WTC11 (cell line): ENCODE data around the gene AGXT. TPM values are rescaled to one million over a fixed set of nuclear protein-coding genes. Genes with fewer than 3 reads are reported as not detected.

Source experiments
- ATAC-seq: fragments of 200-7000 bp; cut with Tn5 transposase; 2 replicates; pipeline ENCODE4 v1.10.0; 2021; ENCODE audit warnings: mild to moderate bottlenecking, moderate library complexity
- CTCF ChIA-PET: fragments of 300-600 bp; sonication (Branson Sonifier 250); formaldehyde crosslinking; loops from one replicate; lab custom pipeline; 2021; ENCODE audit warnings: antibody characterized with exemption; lab: Charles Lee
- POLR2A ChIA-PET: fragments of 350-600 bp; sonication (Branson Sonifier 250); formaldehyde crosslinking; loops from one replicate; lab custom pipeline; 2021; ENCODE audit warnings: antibody characterized with exemption; lab: Charles Lee
- DNase-seq: peaks from one replicate; pipeline ENCODE4 v3.0.0; 2021; ENCODE audit warnings: low spot score
- H3K27ac Mint-ChIP-seq: 2 replicates; pipeline ENCODE4 v1.8.0; 2021; ENCODE audit warnings: mixed read lengths
- H3K27me3 Mint-ChIP-seq: 2 replicates; pipeline ENCODE4 v1.8.0; 2021; ENCODE audit warnings: low read depth, mild to moderate bottlenecking, moderate library complexity, mixed read lengths
- H3K36me3 Mint-ChIP-seq: 2 replicates; pipeline ENCODE4 v1.8.0; 2021; ENCODE audit warnings: mixed read lengths
- H3K4me1 Mint-ChIP-seq: 2 replicates; pipeline ENCODE4 v1.8.0; 2022; ENCODE audit warnings: mixed read lengths
- H3K4me3 Mint-ChIP-seq: 2 replicates; pipeline ENCODE4 v1.8.0; 2021; ENCODE audit warnings: mild to moderate bottlenecking, moderate library complexity, mixed read lengths
- H3K9me3 Mint-ChIP-seq: 2 replicates; pipeline ENCODE4 v1.8.0; 2021; ENCODE audit warnings: mixed read lengths
- AR ChIP-seq: fragments of 250-450 bp; sonication (Bioruptor Pico); IDR thresholded peaks from 2 replicates; pipeline ENCODE4 v1.9.0; 2021; ENCODE audit warnings: mild to moderate bottlenecking
- E2F4 ChIP-seq: sonication (generic); formaldehyde crosslinking; IDR thresholded peaks from 2 replicates; pipeline ENCODE4 v1.8.1; 2022; ENCODE audit warnings: low read depth, mild to moderate bottlenecking, moderate library complexity, missing genetic modification reagents, borderline replicate concordance
- ELF4 ChIP-seq: sonication (generic); formaldehyde crosslinking; IDR thresholded peaks from 2 replicates; pipeline ENCODE4 v1.8.1; 2022; ENCODE audit warnings: low read depth, mild to moderate bottlenecking, moderate library complexity, missing genetic modification reagents
- FOXP1 ChIP-seq: sonication (generic); formaldehyde crosslinking; IDR thresholded peaks from 2 replicates; pipeline ENCODE4 v1.8.0; 2022; ENCODE audit warnings: missing genetic modification reagents, mild to moderate bottlenecking, moderate library complexity, borderline replicate concordance
- IRF2 ChIP-seq: sonication (generic); formaldehyde crosslinking; IDR thresholded peaks from 2 replicates; pipeline ENCODE4 v1.8.0; 2022; ENCODE audit warnings: low read depth, missing genetic modification reagents, borderline replicate concordance
- KAT7 ChIP-seq: sonication (generic); formaldehyde crosslinking; IDR thresholded peaks from 2 replicates; pipeline ENCODE4 v1.8.1; 2023; ENCODE audit warnings: missing genetic modification reagents, mild to moderate bottlenecking, borderline replicate concordance
- NR1H2 ChIP-seq: sonication (generic); formaldehyde crosslinking; IDR thresholded peaks from 2 replicates; pipeline ENCODE4 v1.9.0; 2021; ENCODE audit warnings: mild to moderate bottlenecking, moderate library complexity, missing genetic modification reagents
- SOX15 ChIP-seq: fragments of 250-450 bp; sonication (Bioruptor Pico); IDR thresholded peaks from 2 replicates; pipeline ENCODE4 v1.9.0; 2021; ENCODE audit warnings: mild to moderate bottlenecking
- STAT6 ChIP-seq: sonication (generic); formaldehyde crosslinking; conservative IDR thresholded peaks from 2 replicates; pipeline ENCODE4 v1.8.1; 2023; ENCODE audit warnings: mild to moderate bottlenecking, low read depth, missing genetic modification reagents, moderate library complexity
- TCF7 ChIP-seq: sonication (generic); formaldehyde crosslinking; IDR thresholded peaks from 2 replicates; pipeline ENCODE4 v1.8.0; 2022; ENCODE audit warnings: mild to moderate bottlenecking, low read depth, missing genetic modification reagents, moderate library complexity
- ZNF138 ChIP-seq: sonication (generic); formaldehyde crosslinking; conservative IDR thresholded peaks from 2 replicates; pipeline ENCODE4 v1.8.1; 2022; ENCODE audit warnings: mild to moderate bottlenecking, moderate library complexity, missing genetic modification reagents
- ZNF671 ChIP-seq: fragments of 250-450 bp; sonication (Bioruptor Pico); IDR thresholded peaks from 2 replicates; pipeline ENCODE4 v1.8.0; 2021; ENCODE audit warnings: mild to moderate bottlenecking
- total RNA-seq: library from RNA; stranded (reverse); gene quantifications from 3 replicates; pipeline ENCODE4 v1.2.3, GENCODE V29; 2021
- TF ChIP-seq, protein P1 (sequence below): sonication (generic); formaldehyde crosslinking; IDR thresholded peaks from 2 replicates; pipeline ENCODE4 v1.8.1; 2023; ENCODE audit warnings: mild to moderate bottlenecking, moderate library complexity, missing genetic modification reagents
- TF ChIP-seq, protein P2 (sequence below): sonication (generic); formaldehyde crosslinking; IDR thresholded peaks from 2 replicates; pipeline ENCODE4 v1.8.0; 2023; ENCODE audit warnings: missing genetic modification reagents, mild to moderate bottlenecking, borderline replicate concordance
- TF ChIP-seq, protein P3 (sequence below): sonication (generic); formaldehyde crosslinking; IDR thresholded peaks from 2 replicates; pipeline ENCODE4 v1.8.0; 2023; ENCODE audit warnings: mild to moderate bottlenecking, missing genetic modification reagents

AGXT gene
- total RNA-seq, 1 experiment from 2014 or later: 0.24 TPM

GRCh38 chr2:240911641-240912265 lies 43.1 kb downstream of the AGXT start:
- no peak for DNase-seq
- ChIA-PET POLR2A (interaction anchor here (0.5 kb wide), 1 partner anchor 1682 kb away, joined by 4 read pairs; no protein-coding TSS in a partner anchor), CTCF (no interaction called here)
- no peak overlapping the region for H3K4me3 Mint-ChIP-seq
- ATAC-seq: no peak
- TF ChIP-seq IRF2 (CRISPR knock-in tag) (no peak), FOXP1 (no peak), KAT7 (CRISPR knock-in tag) (no peak), ELF4 (no peak), NR1H2 (CRISPR knock-in tag) (no peak), E2F4 (no peak), AR (CRISPR knock-in tag) (no peak)
- TF ChIP-seq, protein P1, sequence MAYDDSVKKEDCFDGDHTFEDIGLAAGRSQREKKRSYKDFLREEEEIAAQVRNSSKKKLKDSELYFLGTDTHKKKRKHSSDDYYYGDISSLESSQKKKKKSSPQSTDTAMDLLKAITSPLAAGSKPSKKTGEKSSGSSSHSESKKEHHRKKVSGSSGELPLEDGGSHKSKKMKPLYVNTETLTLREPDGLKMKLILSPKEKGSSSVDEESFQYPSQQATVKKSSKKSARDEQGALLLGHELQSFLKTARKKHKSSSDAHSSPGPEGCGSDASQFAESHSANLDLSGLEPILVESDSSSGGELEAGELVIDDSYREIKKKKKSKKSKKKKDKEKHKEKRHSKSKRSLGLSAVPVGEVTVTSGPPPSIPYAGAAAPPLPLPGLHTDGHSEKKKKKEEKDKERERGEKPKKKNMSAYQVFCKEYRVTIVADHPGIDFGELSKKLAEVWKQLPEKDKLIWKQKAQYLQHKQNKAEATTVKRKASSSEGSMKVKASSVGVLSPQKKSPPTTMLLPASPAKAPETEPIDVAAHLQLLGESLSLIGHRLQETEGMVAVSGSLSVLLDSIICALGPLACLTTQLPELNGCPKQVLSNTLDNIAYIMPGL (CRISPR knock-in tag): no peak
- TF ChIP-seq, all 79 proteins: peak for 0
- Mint-ChIP-seq H3K27me3 (peaks cover 6% of the 10 kb centered on the region), H3K36me3 (no peaks in the 10 kb centered on the region), H3K9me3 (no peaks in the 10 kb centered on the region), H3K27ac (no peak overlapping the region), H3K4me1 (no peaks in the 10 kb centered on the region)

- no peak overlapping the region for H3K27ac Mint-ChIP-seq
- no peak for ATAC-seq
- ChIA-PET CTCF (interaction anchor here (1.0 to 4.3 kb wide), 10 partner anchors 8 to 236 kb away, joined by 4 to 38 read pairs (median 10); partner anchors contain the start of genes MAB21L4 and PASK), POLR2A (interaction anchor here (0.6 kb wide), 1 partner anchor 210 kb away, joined by 3 read pairs; no protein-coding TSS in a partner anchor)
- H3K4me1 Mint-ChIP-seq: no peaks in the 10 kb centered on the region
- H3K4me3 Mint-ChIP-seq: no peak overlapping the region
- H3K9me3 Mint-ChIP-seq: no peaks in the 10 kb centered on the region
- no peaks in the 10 kb centered on the region for H3K36me3 Mint-ChIP-seq
- DNase-seq: no peak
- H3K27me3 Mint-ChIP-seq: peaks cover 6% of the 10 kb centered on the region
- TF ChIP-seq ZNF138 (CRISPR knock-in tag): no peak
- no peak for TF ChIP-seq TCF7 (CRISPR knock-in tag)
- TF ChIP-seq SOX15: no peak
- TF ChIP-seq STAT6 (CRISPR knock-in tag): no peak
- TF ChIP-seq ZNF671 (CRISPR knock-in tag): no peak
- TF ChIP-seq FOXP1: no peak
- TF ChIP-seq, protein P2, sequence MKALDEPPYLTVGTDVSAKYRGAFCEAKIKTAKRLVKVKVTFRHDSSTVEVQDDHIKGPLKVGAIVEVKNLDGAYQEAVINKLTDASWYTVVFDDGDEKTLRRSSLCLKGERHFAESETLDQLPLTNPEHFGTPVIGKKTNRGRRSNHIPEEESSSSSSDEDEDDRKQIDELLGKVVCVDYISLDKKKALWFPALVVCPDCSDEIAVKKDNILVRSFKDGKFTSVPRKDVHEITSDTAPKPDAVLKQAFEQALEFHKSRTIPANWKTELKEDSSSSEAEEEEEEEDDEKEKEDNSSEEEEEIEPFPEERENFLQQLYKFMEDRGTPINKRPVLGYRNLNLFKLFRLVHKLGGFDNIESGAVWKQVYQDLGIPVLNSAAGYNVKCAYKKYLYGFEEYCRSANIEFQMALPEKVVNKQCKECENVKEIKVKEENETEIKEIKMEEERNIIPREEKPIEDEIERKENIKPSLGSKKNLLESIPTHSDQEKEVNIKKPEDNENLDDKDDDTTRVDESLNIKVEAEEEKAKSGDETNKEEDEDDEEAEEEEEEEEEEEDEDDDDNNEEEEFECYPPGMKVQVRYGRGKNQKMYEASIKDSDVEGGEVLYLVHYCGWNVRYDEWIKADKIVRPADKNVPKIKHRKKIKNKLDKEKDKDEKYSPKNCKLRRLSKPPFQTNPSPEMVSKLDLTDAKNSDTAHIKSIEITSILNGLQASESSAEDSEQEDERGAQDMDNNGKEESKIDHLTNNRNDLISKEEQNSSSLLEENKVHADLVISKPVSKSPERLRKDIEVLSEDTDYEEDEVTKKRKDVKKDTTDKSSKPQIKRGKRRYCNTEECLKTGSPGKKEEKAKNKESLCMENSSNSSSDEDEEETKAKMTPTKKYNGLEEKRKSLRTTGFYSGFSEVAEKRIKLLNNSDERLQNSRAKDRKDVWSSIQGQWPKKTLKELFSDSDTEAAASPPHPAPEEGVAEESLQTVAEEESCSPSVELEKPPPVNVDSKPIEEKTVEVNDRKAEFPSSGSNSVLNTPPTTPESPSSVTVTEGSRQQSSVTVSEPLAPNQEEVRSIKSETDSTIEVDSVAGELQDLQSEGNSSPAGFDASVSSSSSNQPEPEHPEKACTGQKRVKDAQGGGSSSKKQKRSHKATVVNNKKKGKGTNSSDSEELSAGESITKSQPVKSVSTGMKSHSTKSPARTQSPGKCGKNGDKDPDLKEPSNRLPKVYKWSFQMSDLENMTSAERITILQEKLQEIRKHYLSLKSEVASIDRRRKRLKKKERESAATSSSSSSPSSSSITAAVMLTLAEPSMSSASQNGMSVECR (CRISPR knock-in tag): no peak
- TF ChIP-seq, protein P3, sequence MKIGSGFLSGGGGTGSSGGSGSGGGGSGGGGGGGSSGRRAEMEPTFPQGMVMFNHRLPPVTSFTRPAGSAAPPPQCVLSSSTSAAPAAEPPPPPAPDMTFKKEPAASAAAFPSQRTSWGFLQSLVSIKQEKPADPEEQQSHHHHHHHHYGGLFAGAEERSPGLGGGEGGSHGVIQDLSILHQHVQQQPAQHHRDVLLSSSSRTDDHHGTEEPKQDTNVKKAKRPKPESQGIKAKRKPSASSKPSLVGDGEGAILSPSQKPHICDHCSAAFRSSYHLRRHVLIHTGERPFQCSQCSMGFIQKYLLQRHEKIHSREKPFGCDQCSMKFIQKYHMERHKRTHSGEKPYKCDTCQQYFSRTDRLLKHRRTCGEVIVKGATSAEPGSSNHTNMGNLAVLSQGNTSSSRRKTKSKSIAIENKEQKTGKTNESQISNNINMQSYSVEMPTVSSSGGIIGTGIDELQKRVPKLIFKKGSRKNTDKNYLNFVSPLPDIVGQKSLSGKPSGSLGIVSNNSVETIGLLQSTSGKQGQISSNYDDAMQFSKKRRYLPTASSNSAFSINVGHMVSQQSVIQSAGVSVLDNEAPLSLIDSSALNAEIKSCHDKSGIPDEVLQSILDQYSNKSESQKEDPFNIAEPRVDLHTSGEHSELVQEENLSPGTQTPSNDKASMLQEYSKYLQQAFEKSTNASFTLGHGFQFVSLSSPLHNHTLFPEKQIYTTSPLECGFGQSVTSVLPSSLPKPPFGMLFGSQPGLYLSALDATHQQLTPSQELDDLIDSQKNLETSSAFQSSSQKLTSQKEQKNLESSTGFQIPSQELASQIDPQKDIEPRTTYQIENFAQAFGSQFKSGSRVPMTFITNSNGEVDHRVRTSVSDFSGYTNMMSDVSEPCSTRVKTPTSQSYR: no peak
These were observed 44.5 kb downstream of the AGXT start for GRCh38 chr2:240912878-240913809.
